ENCODE data around the gene RETREG3.
"Not testable (repeated sequence)": the region's sequence is repeated elsewhere in the genome, so short reads cannot be mapped to it uniquely, and the experiment has no call there.

RETREG3 gene

DNA sequence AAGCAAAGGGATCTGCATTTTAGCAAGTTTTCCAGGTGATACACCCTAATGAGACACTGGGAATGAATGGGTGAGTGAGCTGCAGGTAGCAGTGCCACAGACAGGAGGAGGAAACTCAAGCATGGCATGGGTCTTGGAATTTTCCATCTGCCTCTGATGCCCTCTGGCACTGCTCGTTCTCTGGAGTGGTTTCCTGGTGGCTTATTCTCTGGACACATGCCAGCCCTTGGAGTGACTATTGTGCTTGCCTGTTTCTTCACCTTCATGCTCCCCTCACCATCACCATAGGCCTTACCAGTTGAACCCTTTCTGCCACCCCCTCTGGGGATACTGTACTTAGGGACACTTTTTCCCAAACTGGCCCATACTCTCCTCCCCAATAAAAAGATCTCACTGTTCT is 45.6 kb downstream of the RETREG3 start:
- TF ChIP-seq CTCF (IDR thresholded peaks at IDR 0.05; ENCODE audit: insufficient read depth, low read depth, low read length, missing control alignments), result no peak
- peak overlapping the region; percentile 87 for H3K4me3 ChIP-seq (ENCODE audit: low read depth, low read length)
- DNase-seq (ENCODE audit: low read depth), result no peak

- peak; percentile 62 for DNase-seq (ENCODE audit: low read depth)
- H3K4me3 ChIP-seq (ENCODE audit: low read depth, low read length), result peak overlapping the region; percentile 87
- no peak for TF ChIP-seq CTCF (IDR thresholded peaks at IDR 0.05; ENCODE audit: insufficient read depth, low read depth, low read length, missing control alignments)
Observed at GRCh38 chr17:42563143-42563509, 46.0 kb downstream of the RETREG3 start.

GRCh38 chr17:42562388-42563142 is 46.6 kb downstream of the RETREG3 start:
- H3K4me3 ChIP-seq (ENCODE audit: low read depth, low read length), result peak overlapping the region; percentile 87
- no peak for TF ChIP-seq CTCF (IDR thresholded peaks at IDR 0.05; ENCODE audit: insufficient read depth, low read depth, low read length, missing control alignments)
- DNase-seq (ENCODE audit: low read depth), result no peak

GRCh38 chr17:42561897-42562387 is 47.2 kb downstream of the RETREG3 start, which contains the start of gene COASY:
TSS of gene COASY (plus strand) at chr17:42562148. CDS start at chr17:42562623, 475 bp downstream.
- peak within 1 kb of the TSS; percentile 87 for H3K4me3 ChIP-seq (ENCODE audit: low read depth, low read length)
- peak; percentile 98 for DNase-seq (ENCODE audit: low read depth)
- TF ChIP-seq CTCF (IDR thresholded peaks at IDR 0.05; ENCODE audit: insufficient read depth, low read depth, low read length, missing control alignments), result no peak

GRCh38 chr17:42560246-42560645 is 48.9 kb downstream of the RETREG3 start:
- no peak overlapping the region for H3K4me3 ChIP-seq (ENCODE audit: low read depth, low read length)
- no peak for TF ChIP-seq CTCF (IDR thresholded peaks at IDR 0.05; ENCODE audit: insufficient read depth, low read depth, low read length, missing control alignments)
- no peak for DNase-seq (ENCODE audit: low read depth)

DNA sequence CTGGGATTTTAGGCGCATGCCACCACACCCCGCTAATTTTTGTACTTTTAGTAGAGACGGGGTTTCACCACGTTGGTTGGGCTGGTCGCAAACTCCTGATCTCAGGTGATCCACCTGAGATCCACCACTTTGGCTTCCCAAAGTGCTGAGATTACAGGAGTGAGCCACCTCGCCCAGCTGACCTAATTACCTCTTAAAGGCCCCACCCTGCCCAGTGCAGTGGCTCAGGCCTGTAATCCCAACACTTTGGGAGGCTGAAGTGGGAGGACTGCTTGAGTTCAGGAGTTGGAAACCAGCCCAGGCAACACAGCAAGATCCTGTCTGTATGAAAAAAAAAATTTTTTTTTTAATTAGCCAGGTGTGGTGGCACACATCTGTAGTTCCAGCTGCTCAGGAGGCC is 50.1 kb downstream of the RETREG3 start:
- no peak overlapping the region for H3K4me3 ChIP-seq (ENCODE audit: low read depth, low read length)
- no peak for DNase-seq (ENCODE audit: low read depth)
- TF ChIP-seq CTCF (IDR thresholded peaks at IDR 0.05; ENCODE audit: insufficient read depth, low read depth, low read length, missing control alignments), result no peak

DNA sequence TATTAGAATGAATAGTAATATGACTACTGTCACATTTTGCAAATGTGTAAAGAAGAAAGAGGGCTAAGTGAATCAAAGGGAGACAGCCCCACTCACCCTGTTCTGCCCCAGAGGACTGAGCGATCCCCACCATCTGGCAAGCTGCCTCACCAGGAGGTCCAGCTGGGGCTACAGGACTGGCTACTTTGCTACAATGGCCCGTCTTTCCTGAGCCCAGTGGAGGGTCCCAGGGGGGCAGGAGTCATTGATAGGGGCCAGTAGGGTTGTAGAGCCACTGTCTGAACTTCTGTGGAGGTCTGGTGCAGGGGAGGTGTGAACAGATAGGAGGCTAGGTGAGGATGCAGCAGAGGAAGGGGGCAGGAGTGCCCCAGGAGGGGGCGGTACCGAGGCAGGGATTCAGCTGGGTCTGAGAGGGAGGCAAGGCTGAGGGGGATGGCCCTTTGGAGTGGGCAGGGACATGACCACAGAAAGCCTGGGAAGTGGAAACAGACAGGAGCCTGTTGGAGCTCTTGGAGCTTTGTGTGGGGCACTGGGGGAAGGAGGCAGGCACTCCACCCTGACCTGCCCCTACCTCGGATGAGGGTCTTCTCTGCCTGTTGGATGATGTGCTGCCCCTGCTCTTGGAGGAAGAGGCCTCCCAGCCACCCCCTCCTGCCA is 53.1 kb downstream of the RETREG3 start:
- not testable (repeated sequence) for H3K4me3 ChIP-seq (ENCODE audit: low read depth, low read length); DNase-seq (ENCODE audit: low read depth)
